ENCODE data around the gene FBLN1.

Gene FBLN1

GRCh38 chr22:45503050-45503815, 550 bp downstream of the FBLN1 start:
- TF ChIP-seq CTCF (IDR thresholded peaks at IDR 0.05; ENCODE audit: borderline replicate concordance, control extremely low read depth, extremely low read depth, insufficient read depth, missing control alignments), result no peak
- in situ Hi-C loops (cut with MboI; ENCODE audit: low sequenced_read_pairs, unreplicated experiment), result no loop called here
- peak; percentile 36 for DNase-seq (ENCODE audit: low spot score)

GRCh38 chr22:45503816-45504372, 1.2 kb downstream of the FBLN1 start:
- TF ChIP-seq CTCF (IDR thresholded peaks at IDR 0.05; ENCODE audit: borderline replicate concordance, control extremely low read depth, extremely low read depth, insufficient read depth, missing control alignments), result no peak
- in situ Hi-C loops (cut with MboI; ENCODE audit: low sequenced_read_pairs, unreplicated experiment), result no loop called here
- DNase-seq (ENCODE audit: low spot score), result peak; percentile 39

- in situ Hi-C loops (cut with MboI; ENCODE audit: low sequenced_read_pairs, unreplicated experiment), result no loop called here
- TF ChIP-seq CTCF (IDR thresholded peaks at IDR 0.05; ENCODE audit: borderline replicate concordance, control extremely low read depth, extremely low read depth, insufficient read depth, missing control alignments), result no peak
- DNase-seq (ENCODE audit: low spot score), result peak; percentile 45
Observed at GRCh38 chr22:45504373-45505341, 2.0 kb downstream of the FBLN1 start.

- no peak for TF ChIP-seq CTCF (IDR thresholded peaks at IDR 0.05; ENCODE audit: borderline replicate concordance, control extremely low read depth, extremely low read depth, insufficient read depth, missing control alignments)
- DNase-seq (ENCODE audit: low spot score), result no peak
- in situ Hi-C loops (cut with MboI; ENCODE audit: low sequenced_read_pairs, unreplicated experiment), result no loop called here
Observed at GRCh38 chr22:45505991-45506747, 3.5 kb downstream of the FBLN1 start.

- DNase-seq (ENCODE audit: low spot score), result no peak
- in situ Hi-C loops (cut with MboI; ENCODE audit: low sequenced_read_pairs, unreplicated experiment), result no loop called here
Observed at GRCh38 chr22:45506816-45507360, 4.2 kb downstream of the FBLN1 start.

More at GRCh38 chr22:45506816-45507360, 4.2 kb downstream of the FBLN1 start:
- TF ChIP-seq CTCF (IDR thresholded peaks at IDR 0.05; ENCODE audit: borderline replicate concordance, control extremely low read depth, extremely low read depth, insufficient read depth, missing control alignments), result no peak
